Upper lobe of left lung (tissue), 6 donors: Measurements from ENCODE around the gene ZBTB16. TPM values are rescaled to one million over a fixed set of nuclear protein-coding genes. Genes with fewer than 3 reads are reported as not detected.

ENCODE experiments used
- ATAC-seq, 2 donors: fragments of 200-7000 bp; cut with Tn5 transposase; one replicate each; pipeline ENCODE4 v1.9.1; 2022; ENCODE audit warnings: mild to moderate bottlenecking in 2 of 2, moderate library complexity in 2 of 2; ENCODE audit not compliant: low FRiP score in 2 of 2
- DNase-seq, 2 donors: peaks; one replicate each; pipeline ENCODE4 v3.0.0-alpha.2; 2019 to 2020
- H3K27ac ChIP-seq, 4 donors: fragments of 200-600 bp; sonication (generic); one replicate each; pipeline ENCODE4 v1.5.1; 2016 to 2019
- H3K27me3 ChIP-seq, 4 donors: fragments of 200-600 bp; sonication (generic); one replicate each; pipeline ENCODE4 v1.5.1; 2017 to 2019
- H3K36me3 ChIP-seq, 4 donors: fragments of 200-600 bp; sonication (generic); one replicate each; pipeline ENCODE4 v1.5.1; 2016 to 2019
- H3K4me1 ChIP-seq, 4 donors: fragments of 200-600 bp; sonication (generic); one replicate each; pipeline ENCODE4 v1.5.1; 2018 to 2019
- H3K4me3 ChIP-seq, 4 donors: fragments of 200-600 bp; sonication (generic); one replicate each; pipeline ENCODE4 v1.5.1; 2017 to 2019; ENCODE audit warnings: mild to moderate bottlenecking in 2 of 4, moderate library complexity in 1 of 4
- H3K9me3 ChIP-seq, 4 donors: fragments of 200-600 bp; sonication (generic); one replicate each; pipeline ENCODE4 v1.5.1; 2018 to 2019
- CTCF ChIP-seq, 6 experiments: fragments of 450-650 bp in 4 of 6; fragments of 200-600 bp in 2 of 6; sonication (generic) in 2 of 6; IDR thresholded peaks; one replicate each; pipeline ENCODE4 v1.5.1; 2016 to 2019; ENCODE audit warnings: antibody characterized with exemption in 6 of 6
- EP300 ChIP-seq, 4 donors: sonication (generic); formaldehyde crosslinking; IDR thresholded peaks; one replicate each; pipeline ENCODE4 v1.5.1; 2017; ENCODE audit warnings: antibody characterized with exemption in 4 of 4, control low read depth in 2 of 4
- POLR2A ChIP-seq, 4 donors: fragments of 450-650 bp; IDR thresholded peaks; one replicate each; pipeline ENCODE4 v1.5.1; 2016 to 2017; ENCODE audit warnings: antibody characterized with exemption in 4 of 4, mild to moderate bottlenecking in 2 of 4
- POLR2AphosphoS5 ChIP-seq, 2 donors: sonication (generic); formaldehyde crosslinking; IDR thresholded peaks; one replicate each; pipeline ENCODE4 v1.5.1; 2017; ENCODE audit warnings: antibody characterized with exemption in 2 of 2
- WGBS, 2 donors: methylation state at CpG; one replicate each; pipeline ENCODE4 v1.1.5; 2017 to 2018; 5-methylcytosine and 5-hydroxymethylcytosine counted together
- total RNA-seq, 6 donors: library from RNA; depleted of rRNA in 4 of 6; stranded (reverse); fragments of >200 nt in 4 of 6; gene quantifications; one replicate each; pipeline versions ENCODE4 v1.1.0 to v1.2.1, GENCODE V29; 2016 to 2021
- donor health status: DM: no; HTN: no; CAD: no; lungs with moderate emphysema.
- donor health status: DM: no; HTN: yes; CAD: no; lungs with severe emphysema.

The ZBTB16 gene
- total RNA-seq, 6 donors from 2014 or later: 110 to 584 (median 179) TPM

DNA sequence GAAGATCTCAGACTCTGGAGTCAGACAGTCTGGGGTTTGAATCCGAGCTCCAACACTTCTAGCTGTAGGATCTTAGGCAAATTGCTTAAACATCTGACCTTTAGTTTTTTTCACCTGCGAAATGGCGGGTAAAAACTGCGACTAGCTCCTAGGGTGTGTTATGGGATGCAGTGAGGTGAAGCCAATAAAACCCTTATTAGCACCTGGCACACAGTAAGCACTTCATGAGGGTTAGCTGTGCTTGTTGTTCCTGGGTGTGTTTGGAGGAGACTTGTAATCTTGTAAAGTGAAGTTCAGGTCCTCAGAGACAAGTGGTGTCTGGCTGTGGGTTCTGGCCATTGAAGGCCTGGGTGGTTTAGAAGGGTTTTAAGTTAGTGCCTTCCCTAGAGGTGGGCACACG, 68.9 kb downstream of the ZBTB16 start:
- H3K4me1 ChIP-seq: peaks cover 80 to 98% (median 87%) of the 10 kb centered on the region in 4 donors
- peaks cover 7 to 45% (median 24%) of the 10 kb centered on the region in 4 donors for H3K36me3 ChIP-seq
- peak overlapping the region; percentile 15 to 87 (median 66) for H3K27ac ChIP-seq
- ATAC-seq (no peak), DNase-seq (peak in 1 of 2 donors; percentile 44)
- TF ChIP-seq CTCF (IDR thresholded peaks at IDR 0.05) (no peak), POLR2A (IDR thresholded peaks at IDR 0.05) (no peak), EP300 (IDR thresholded peaks at IDR 0.05) (no peak), POLR2AphosphoS5 (IDR thresholded peaks at IDR 0.05) (no peak)
- H3K9me3 ChIP-seq: no peaks in the 10 kb centered on the region
- 67 to 73% methylated on average over 4 to 5 of the region's 5 CpGs for WGBS, 2 donors
- no peaks in the 10 kb centered on the region for H3K27me3 ChIP-seq
- no peak overlapping the region for H3K4me3 ChIP-seq

GRCh38 chr11:114129142-114129541, 69.6 kb downstream of the ZBTB16 start:
- Histone ChIP-seq H3K36me3 (peaks cover 7 to 42% (median 24%) of the 10 kb centered on the region in 4 donors), H3K27ac (peak overlapping the region in 3 of 4 donors; percentile 62 to 87 (median 70))

DNA sequence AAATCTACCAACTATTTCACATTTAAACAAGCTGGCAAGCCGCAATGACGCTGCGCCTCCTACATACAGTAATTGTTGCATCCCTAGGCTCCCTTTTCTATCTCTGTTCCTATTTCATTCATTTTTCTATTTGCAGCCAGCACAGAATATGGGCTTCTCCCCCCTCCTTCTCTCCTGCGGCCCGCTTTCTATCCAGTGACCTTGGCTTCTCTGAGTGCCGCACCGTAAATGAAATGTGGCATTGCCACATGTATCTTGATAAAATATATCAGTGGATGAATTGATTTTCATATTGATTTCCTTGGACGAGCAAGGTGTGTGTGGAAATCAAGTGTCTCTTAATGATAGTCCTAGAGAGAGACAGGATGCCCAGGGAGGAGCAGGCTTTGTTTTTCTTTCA, 70.2 kb downstream of the ZBTB16 start:
- H3K4me3 ChIP-seq: no peak overlapping the region
- H3K4me1 ChIP-seq: peaks cover 89 to 98% (median 94%) of the 10 kb centered on the region in 4 donors
- H3K9me3 ChIP-seq: no peaks in the 10 kb centered on the region
- TF ChIP-seq EP300 (IDR thresholded peaks at IDR 0.05) (no peak), POLR2AphosphoS5 (IDR thresholded peaks at IDR 0.05) (no peak), CTCF (IDR thresholded peaks at IDR 0.05) (no peak), POLR2A (IDR thresholded peaks at IDR 0.05) (no peak)
- peaks cover 7 to 38% (median 23%) of the 10 kb centered on the region in 4 donors for H3K36me3 ChIP-seq
- 76 to 77% methylated on average over 8 of the region's 8 CpGs for WGBS, 2 donors
- H3K27ac ChIP-seq: peak overlapping the region in 3 of 4 donors; percentile 17 to 87 (median 62)
- no peaks in the 10 kb centered on the region for H3K27me3 ChIP-seq
- ATAC-seq: no peak
- DNase-seq: no peak

More at GRCh38 chr11:114129142-114129541, 69.6 kb downstream of the ZBTB16 start:
- Histone ChIP-seq H3K27me3 (no peaks in the 10 kb centered on the region), H3K9me3 (no peaks in the 10 kb centered on the region), H3K4me1 (peaks cover 84 to 98% (median 91%) of the 10 kb centered on the region in 4 donors), H3K4me3 (no peak overlapping the region)
- WGBS, 2 donors: 65 to 78% methylated on average over 9 of the region's 9 CpGs
- DNase-seq (no peak), ATAC-seq (no peak)
- no peak for TF ChIP-seq POLR2A (IDR thresholded peaks at IDR 0.05)
- TF ChIP-seq CTCF (IDR thresholded peaks at IDR 0.05): no peak
- TF ChIP-seq POLR2AphosphoS5 (IDR thresholded peaks at IDR 0.05): no peak

- ATAC-seq: no peak
- Histone ChIP-seq H3K4me1 (peaks cover 93 to 98% (median 96%) of the 10 kb centered on the region in 4 donors), H3K9me3 (no peaks in the 10 kb centered on the region), H3K4me3 (no peak overlapping the region), H3K27ac (peak overlapping the region in 3 of 4 donors; percentile 17 to 87 (median 62)), H3K27me3 (no peaks in the 10 kb centered on the region), H3K36me3 (peaks cover 7 to 33% (median 22%) of the 10 kb centered on the region in 4 donors)
- DNase-seq: no peak
- no peak for TF ChIP-seq EP300 (IDR thresholded peaks at IDR 0.05)
- no peak for TF ChIP-seq POLR2A (IDR thresholded peaks at IDR 0.05)
- TF ChIP-seq POLR2AphosphoS5 (IDR thresholded peaks at IDR 0.05): no peak
- no peak for TF ChIP-seq CTCF (IDR thresholded peaks at IDR 0.05)
- WGBS, 2 donors: 67 to 76% methylated on average over 4 to 6 of the region's 6 CpGs
Observed at GRCh38 chr11:114130115-114130576, 70.6 kb downstream of the ZBTB16 start.
